Neutrophil (primary cell): ENCODE measurements around the gene DACT2.

Experiments
- H3K27ac ChIP-seq: fragments of 200-600 bp; sonication (generic); 2 replicates; pipeline ENCODE4 v1.5.1; 2016; ENCODE audit warnings: mild to moderate bottlenecking, moderate library complexity
- H3K27me3 ChIP-seq: fragments of 200-600 bp; sonication (generic); 2 replicates; pipeline ENCODE4 v1.6.0; 2016; ENCODE audit warnings: mild to moderate bottlenecking
- H3K36me3 ChIP-seq: fragments of 200-600 bp; sonication (generic); 2 replicates; pipeline ENCODE4 v1.5.1; 2017
- H3K4me1 ChIP-seq, 2 experiments: fragments of 200-600 bp in 1 of 2; sonication (generic) in 1 of 2; 1 replicate in 1 of 2; 2 replicates in 1 of 2; pipeline versions ENCODE4 v1.5.1 to v1.6.1; 2013 to 2016; ENCODE audit warnings: low read depth in 1 of 2, low read length in 1 of 2, mild to moderate bottlenecking in 1 of 2, moderate library complexity in 1 of 2; ENCODE audit not compliant: control insufficient read depth in 1 of 2, insufficient read depth in 1 of 2
- H3K4me3 ChIP-seq, 2 experiments: fragments of 200-600 bp in 1 of 2; sonication (generic) in 1 of 2; 1 replicate in 1 of 2; 2 replicates in 1 of 2; pipeline ENCODE4 v1.5.1; 2013 to 2016; ENCODE audit warnings: low read depth in 1 of 2, low read length in 1 of 2, mild to moderate bottlenecking in 1 of 2, moderate library complexity in 1 of 2
- H3K9me3 ChIP-seq: fragments of 200-600 bp; sonication (generic); 2 replicates; pipeline ENCODE4 v1.5.1; 2016
- TF ChIP-seq, protein P1 (sequence below): fragments of 200-600 bp; sonication (generic); IDR thresholded peaks from 2 replicates; pipeline ENCODE4 v1.5.1; 2016; ENCODE audit warnings: antibody characterized with exemption

Gene DACT2

DNA sequence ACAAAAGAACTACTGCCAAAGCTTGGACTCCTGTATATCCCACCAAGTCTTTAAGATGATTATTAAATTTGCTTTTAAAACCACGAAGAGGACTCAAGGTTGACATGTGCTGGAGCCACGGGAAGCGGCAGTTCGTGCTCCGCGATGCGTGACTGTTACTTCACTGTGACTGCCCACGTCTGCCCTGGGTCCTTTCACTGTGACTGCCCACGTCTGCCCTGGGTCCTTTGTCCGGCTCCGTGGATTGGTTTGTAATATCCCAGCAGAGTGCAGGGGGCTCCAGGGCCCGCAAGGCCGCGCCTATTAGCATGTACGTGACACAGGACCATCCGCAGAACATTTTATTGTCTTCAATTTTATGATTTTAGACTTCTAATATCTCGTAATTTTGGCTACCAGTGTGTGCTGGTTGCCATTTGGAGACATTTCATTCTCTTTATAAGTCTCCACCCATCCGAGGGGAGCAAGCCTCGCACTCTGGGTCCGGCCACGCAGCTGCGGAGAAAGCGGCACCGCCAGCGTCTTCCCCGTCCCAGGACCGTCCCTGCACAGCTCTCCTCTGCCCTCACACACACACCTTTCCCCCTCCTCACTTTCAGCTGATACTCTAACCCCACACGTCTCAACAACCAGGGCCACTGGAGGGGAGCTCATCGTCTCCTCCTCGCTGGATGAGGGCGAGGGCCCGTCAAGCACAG is 42.9 kb downstream of the DACT2 start:
- Histone ChIP-seq H3K27me3 (peaks cover 33% of the 10 kb centered on the region), H3K4me3 (no peak overlapping the region), H3K36me3 (no peaks in the 10 kb centered on the region), H3K9me3 (no peaks in the 10 kb centered on the region), H3K4me1 (no peaks in the 10 kb centered on the region), H3K27ac (no peak overlapping the region)
- TF ChIP-seq, protein P1, sequence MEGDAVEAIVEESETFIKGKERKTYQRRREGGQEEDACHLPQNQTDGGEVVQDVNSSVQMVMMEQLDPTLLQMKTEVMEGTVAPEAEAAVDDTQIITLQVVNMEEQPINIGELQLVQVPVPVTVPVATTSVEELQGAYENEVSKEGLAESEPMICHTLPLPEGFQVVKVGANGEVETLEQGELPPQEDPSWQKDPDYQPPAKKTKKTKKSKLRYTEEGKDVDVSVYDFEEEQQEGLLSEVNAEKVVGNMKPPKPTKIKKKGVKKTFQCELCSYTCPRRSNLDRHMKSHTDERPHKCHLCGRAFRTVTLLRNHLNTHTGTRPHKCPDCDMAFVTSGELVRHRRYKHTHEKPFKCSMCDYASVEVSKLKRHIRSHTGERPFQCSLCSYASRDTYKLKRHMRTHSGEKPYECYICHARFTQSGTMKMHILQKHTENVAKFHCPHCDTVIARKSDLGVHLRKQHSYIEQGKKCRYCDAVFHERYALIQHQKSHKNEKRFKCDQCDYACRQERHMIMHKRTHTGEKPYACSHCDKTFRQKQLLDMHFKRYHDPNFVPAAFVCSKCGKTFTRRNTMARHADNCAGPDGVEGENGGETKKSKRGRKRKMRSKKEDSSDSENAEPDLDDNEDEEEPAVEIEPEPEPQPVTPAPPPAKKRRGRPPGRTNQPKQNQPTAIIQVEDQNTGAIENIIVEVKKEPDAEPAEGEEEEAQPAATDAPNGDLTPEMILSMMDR = no peak

DNA sequence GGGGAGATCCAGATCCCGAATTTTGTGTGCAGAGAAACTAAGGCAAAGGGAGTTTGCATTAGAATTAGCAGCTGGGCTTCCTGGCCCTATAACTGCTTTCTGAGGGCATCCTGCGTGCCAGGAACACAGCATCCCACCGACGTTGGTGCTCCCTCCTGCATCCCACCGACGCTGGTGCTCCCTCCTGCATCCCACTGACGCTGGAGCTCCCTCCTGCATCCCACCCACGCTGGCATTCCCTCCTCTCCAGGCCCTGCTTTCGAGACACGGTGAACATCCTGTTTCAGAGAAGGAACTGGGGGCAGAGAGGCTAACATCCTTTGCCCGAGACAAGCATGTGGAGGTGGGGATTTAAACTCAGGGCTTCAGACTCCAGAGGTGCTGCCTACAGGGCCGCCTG is 44.4 kb downstream of the DACT2 start:
- TF ChIP-seq, protein P1 = no peak
- Histone ChIP-seq H3K9me3 (no peaks in the 10 kb centered on the region), H3K27me3 (peaks cover 37% of the 10 kb centered on the region), H3K27ac (no peak overlapping the region), H3K36me3 (no peaks in the 10 kb centered on the region), H3K4me1 (no peaks in the 10 kb centered on the region), H3K4me3 (no peak overlapping the region)

DNA sequence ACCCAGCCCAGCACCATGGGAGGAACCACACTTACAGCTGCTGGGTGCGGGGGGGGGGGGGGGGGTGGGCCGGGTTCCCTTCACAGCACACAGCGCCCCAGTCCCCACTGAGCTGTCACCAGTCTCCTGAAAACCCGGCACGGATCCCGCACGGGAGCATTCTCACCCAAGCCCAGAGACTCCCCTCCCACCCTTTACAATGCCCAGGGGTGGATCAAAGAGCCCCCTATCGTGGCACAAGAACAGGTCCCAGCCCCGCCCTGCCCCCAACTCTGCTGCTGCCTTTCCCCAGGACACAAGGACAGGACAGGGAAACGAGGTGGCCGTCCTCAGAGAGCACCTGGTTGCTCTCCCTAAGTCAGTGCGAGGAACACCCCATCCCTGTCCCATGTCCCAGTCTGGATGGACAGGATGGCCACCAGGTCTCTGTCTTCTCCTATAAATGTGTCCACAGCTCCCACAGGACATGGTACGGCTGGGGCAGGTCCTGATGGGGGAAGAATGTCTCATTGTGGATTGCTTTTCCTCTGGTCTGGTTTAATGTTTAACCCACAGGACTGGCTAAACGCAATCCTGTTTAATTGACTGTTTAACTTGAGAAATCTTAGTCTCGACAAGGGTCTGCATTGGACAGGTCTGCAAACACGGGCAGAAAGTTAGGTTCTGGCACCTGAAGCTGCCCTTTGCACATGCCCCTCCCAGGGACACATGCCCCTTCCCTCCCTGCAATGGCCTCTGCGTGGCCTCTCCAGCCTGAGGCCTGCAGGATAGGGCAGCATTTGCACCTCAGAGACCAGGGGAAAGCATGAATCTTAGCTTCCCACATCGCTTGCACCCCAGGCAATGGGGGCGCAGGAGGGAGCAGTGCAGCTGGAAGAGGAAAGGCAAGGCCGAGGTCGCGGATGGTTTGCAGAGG is 45.3 kb downstream of the DACT2 start:
- no peak overlapping the region for H3K4me3 ChIP-seq
- H3K9me3 ChIP-seq = no peaks in the 10 kb centered on the region
- H3K27me3 ChIP-seq = peaks cover 37% of the 10 kb centered on the region
- TF ChIP-seq, protein P1 = no peak
- H3K27ac ChIP-seq = no peak overlapping the region
- no peaks in the 10 kb centered on the region for H3K4me1 ChIP-seq
- H3K36me3 ChIP-seq = no peaks in the 10 kb centered on the region

DNA sequence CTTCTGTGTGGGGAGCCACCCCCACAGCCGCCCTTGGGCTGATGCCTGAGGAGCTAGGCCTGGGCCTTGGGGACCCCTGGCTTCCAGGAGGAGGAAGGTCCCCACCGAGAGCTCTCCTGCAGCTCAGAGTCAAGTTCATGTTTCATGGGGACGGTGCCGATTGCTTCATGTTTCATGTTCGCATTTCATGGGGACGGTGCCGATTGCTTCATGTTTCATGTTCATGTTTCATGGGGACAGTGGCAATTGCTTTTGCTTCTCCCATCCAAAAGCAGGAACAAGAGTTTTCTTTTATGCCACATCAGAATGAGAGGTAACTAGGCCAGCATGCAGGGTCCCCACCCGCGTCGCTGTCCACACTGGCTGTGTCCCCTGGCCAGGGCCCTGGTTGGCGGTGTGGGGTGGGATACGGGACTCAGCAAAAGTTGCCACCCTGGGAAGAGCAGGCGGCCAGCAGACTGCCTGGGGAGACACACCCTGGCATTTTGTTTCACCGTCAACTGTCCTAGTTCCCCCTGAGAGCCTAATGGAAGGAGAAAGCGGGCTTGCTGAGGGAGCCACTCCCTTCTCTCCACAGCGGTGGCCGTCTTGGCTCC is 46.0 kb downstream of the DACT2 start:
- no peaks in the 10 kb centered on the region for H3K36me3 ChIP-seq
- H3K27me3 ChIP-seq = peaks cover 37% of the 10 kb centered on the region
- H3K27ac ChIP-seq = no peak overlapping the region
- H3K4me3 ChIP-seq = no peak overlapping the region
- H3K9me3 ChIP-seq = no peaks in the 10 kb centered on the region
- TF ChIP-seq, protein P1 = no peak
- H3K4me1 ChIP-seq = no peaks in the 10 kb centered on the region

DNA sequence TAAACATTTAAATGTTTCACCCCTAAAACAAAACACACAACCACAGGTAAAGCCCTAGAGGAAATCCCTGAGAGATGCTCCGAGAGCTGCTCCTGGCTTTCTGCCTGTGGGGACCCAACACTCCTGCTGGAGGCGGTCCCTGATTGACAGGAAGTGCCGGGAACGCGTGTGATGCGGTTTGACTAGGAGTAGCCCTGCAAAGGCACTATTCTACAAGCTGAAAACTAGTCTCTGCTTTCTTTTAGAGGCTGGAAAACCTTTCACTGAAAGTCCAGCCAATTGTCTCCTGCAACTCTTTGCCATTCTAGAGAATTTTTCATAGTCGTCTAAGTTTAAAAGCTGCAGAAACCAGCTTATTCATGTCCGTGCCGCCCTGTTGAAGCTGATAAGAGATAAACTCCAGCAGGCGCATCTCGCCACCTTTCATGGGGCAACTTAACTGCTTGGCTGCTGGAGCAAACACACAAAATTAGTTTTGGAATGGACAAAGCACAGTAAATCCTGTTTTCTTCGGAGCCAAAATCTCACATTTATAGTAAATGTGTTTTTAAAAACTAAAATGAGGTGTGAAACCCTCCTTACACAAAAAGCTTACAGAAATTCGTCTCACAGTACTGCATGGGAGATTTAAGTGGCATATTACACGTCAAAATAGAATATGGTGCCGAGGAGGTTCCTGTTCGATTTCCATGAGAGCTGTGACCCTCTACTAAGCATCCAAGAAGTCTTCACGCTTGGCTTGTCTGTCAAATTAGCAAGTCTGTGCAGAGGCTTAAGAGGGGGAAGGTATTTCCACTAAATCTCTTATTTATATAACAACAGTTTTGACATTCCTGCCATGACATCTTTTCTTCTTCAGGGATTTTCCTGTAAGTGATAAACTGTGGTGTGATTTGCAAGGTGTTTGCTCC is 46.9 kb downstream of the DACT2 start:
- TF ChIP-seq, protein P1 = no peak
- no peaks in the 10 kb centered on the region for H3K9me3 ChIP-seq
- H3K27me3 ChIP-seq = peaks cover 37% of the 10 kb centered on the region
- no peaks in the 10 kb centered on the region for H3K4me1 ChIP-seq
- H3K27ac ChIP-seq = no peak overlapping the region
- H3K4me3 ChIP-seq = no peak overlapping the region
- no peaks in the 10 kb centered on the region for H3K36me3 ChIP-seq
